ENCODE data around the gene RNASEL. TPM values are rescaled to one million over a fixed set of nuclear protein-coding genes. Genes with fewer than 3 reads are reported as not detected.

The RNASEL gene
- total and polyA plus RNA-seq, 12 donors: 1.4 to 4.7 (median 3.3) TPM

GRCh38 chr1:182608236-182608635 lies 19.2 kb upstream of the RNASEL start:
- no peak for ATAC-seq

GRCh38 chr1:182607566-182607965 lies 18.5 kb upstream of the RNASEL start:
- no peaks in the 10 kb centered on the region for H3K9me3 ChIP-seq
- TF ChIP-seq, protein P1, sequence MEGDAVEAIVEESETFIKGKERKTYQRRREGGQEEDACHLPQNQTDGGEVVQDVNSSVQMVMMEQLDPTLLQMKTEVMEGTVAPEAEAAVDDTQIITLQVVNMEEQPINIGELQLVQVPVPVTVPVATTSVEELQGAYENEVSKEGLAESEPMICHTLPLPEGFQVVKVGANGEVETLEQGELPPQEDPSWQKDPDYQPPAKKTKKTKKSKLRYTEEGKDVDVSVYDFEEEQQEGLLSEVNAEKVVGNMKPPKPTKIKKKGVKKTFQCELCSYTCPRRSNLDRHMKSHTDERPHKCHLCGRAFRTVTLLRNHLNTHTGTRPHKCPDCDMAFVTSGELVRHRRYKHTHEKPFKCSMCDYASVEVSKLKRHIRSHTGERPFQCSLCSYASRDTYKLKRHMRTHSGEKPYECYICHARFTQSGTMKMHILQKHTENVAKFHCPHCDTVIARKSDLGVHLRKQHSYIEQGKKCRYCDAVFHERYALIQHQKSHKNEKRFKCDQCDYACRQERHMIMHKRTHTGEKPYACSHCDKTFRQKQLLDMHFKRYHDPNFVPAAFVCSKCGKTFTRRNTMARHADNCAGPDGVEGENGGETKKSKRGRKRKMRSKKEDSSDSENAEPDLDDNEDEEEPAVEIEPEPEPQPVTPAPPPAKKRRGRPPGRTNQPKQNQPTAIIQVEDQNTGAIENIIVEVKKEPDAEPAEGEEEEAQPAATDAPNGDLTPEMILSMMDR (IDR thresholded peaks at IDR 0.05): no peak
- H3K27ac ChIP-seq: no peak overlapping the region
- no peak overlapping the region for H3K4me3 ChIP-seq
- ATAC-seq (no peak), DNase-seq (no peak)
- intact Hi-C loops (cut with DNase I): no loop called here
- no peaks in the 10 kb centered on the region for H3K36me3 ChIP-seq
- peaks cover 0 to 17% (median 0%) of the 10 kb centered on the region in 7 donors for H3K27me3 ChIP-seq
- WGBS, 2 donors: 87 to 100% methylated on average over 1 of the region's 1 CpG
- H3K4me1 ChIP-seq: peaks cover 0 to 46% (median 12%) of the 10 kb centered on the region in 9 donors

More at GRCh38 chr1:182608236-182608635, 19.2 kb upstream of the RNASEL start:
- DNase-seq: no peak
- 49 to 91% methylated on average over 2 of the region's 2 CpGs for WGBS, 2 donors
- Histone ChIP-seq H3K4me3 (no peak overlapping the region), H3K27me3 (peaks cover 0 to 19% (median 0%) of the 10 kb centered on the region in 7 donors), H3K9me3 (no peaks in the 10 kb centered on the region), H3K4me1 (peaks cover 0 to 42% (median 12%) of the 10 kb centered on the region in 9 donors), H3K27ac (peak overlapping the region in 1 of 10 donors; percentile 55), H3K36me3 (no peaks in the 10 kb centered on the region)
- intact Hi-C loops (cut with DNase I): no loop called here
- TF ChIP-seq, protein P1 (IDR thresholded peaks at IDR 0.05): no peak

- Histone ChIP-seq H3K9me3 (no peaks in the 10 kb centered on the region), H3K27ac (peak within 1 kb of the TSS in 9 of 10 donors; percentile 15 to 75 (median 58)), H3K4me3 (peak within 1 kb of the TSS; percentile 42 to 71 (median 60)), H3K4me1 (peaks cover 7 to 70% (median 31%) of the 10 kb centered on the region in 9 donors), H3K36me3 (peaks cover 0 to 26% (median 0%) of the 10 kb centered on the region in 9 donors), H3K27me3 (peaks cover 0 to 17% (median 0%) of the 10 kb centered on the region in 7 donors)
- intact Hi-C loops (cut with DNase I): loop anchor here in 5 of 10 donors (5.0 kb wide), 4 partner anchors 68 to 233 kb away; partner anchors contain the start of gene DHX9 (in 1 of the 5)
- peak; percentile 96 to 98 (median 97) for ATAC-seq
- DNase-seq: peak; percentile 95 to 96
- 6% methylated on average over 44 of the region's 44 CpGs for WGBS, 2 donors
- TF ChIP-seq, protein P1 (IDR thresholded peaks at IDR 0.05): no peak
Measured at GRCh38 chr1:182604175-182605164, 15.4 kb upstream of the RNASEL start, which contains the start of gene RGS16. Gene RGS16 (minus strand): TSS chr1:182604389. CDS start chr1:182604259, 130 bp downstream.

DNA sequence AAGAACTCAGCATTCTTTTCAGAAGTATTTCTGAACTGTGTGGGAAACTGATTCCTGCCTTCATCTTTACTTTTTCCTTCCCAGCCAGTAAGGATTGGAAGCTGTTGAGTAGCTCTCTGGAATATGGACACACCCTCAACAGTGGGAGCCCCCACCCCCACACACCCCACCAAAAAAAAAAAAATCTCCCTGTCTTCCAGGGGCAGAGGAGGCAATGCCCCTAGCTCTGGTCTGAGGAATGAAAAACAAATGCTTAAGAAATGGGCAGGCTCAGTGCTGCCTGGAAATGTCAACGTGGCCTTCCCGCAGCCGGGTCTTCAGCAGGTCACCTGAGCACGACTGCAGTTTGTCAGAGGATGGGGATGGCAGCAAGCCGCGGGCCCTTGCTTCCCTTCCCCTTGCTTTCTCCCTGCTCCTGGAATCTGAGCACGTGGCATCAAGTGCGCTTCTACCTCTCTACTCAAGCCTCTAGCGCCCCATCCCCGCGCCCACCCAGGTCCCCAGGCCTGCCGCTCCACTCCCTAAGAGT lies 14.7 kb upstream of the RNASEL start:
- peaks cover 7 to 71% (median 31%) of the 10 kb centered on the region in 9 donors for H3K4me1 ChIP-seq
- DNase-seq (no peak), ATAC-seq (peak in 4 of 8 donors; percentile 3 to 27 (median 18))
- TF ChIP-seq, protein P1 (IDR thresholded peaks at IDR 0.05): no peak
- peaks cover 0 to 17% (median 0%) of the 10 kb centered on the region in 7 donors for H3K27me3 ChIP-seq
- H3K36me3 ChIP-seq: peaks cover 0 to 33% (median 0%) of the 10 kb centered on the region in 9 donors
- H3K4me3 ChIP-seq: peak overlapping the region; percentile 42 to 71 (median 60)
- peak overlapping the region in 9 of 10 donors; percentile 15 to 75 (median 58) for H3K27ac ChIP-seq
- intact Hi-C loops (cut with DNase I): loop anchor here in 5 of 10 donors (5.0 kb wide), 4 partner anchors 69 to 234 kb away; partner anchors contain the start of gene DHX9 (in 1 of the 5)
- 4 to 5% methylated on average over 12 of the region's 12 CpGs for WGBS, 2 donors
- H3K9me3 ChIP-seq: no peaks in the 10 kb centered on the region

Measured in heart right ventricle (tissue), 16 donors.